Activated CD8-positive, alpha-beta memory T cell treated with anti-CD3 and anti-CD28 coated beads, Interleukin-2, amount 10 ng/mL, durations not matched to agents 7 days and 5 days (primary cell): Measurements from ENCODE around the gene TCEANC. TPM values are rescaled to one million over a fixed set of nuclear protein-coding genes. Genes with fewer than 3 reads are reported as not detected.
A peak's percentile ranks its signal among the peaks of the same experiment; 100 is the strongest.
"Not testable (repeated sequence)": the region's sequence is repeated elsewhere in the genome, so short reads cannot be mapped to it uniquely, and the experiment has no call there.

Source experiments
- ATAC-seq: fragments of 150-1000 bp; cut with Tn5 transposase; one replicate; pipeline ENCODE4 v1.10.0; 2021; ENCODE audit warnings: moderate library complexity
- CTCF ChIA-PET: fragments of 350-600 bp; sonication (Branson Sonifier 250); formaldehyde crosslinking; loops from one replicate; lab custom pipeline; 2021; ENCODE audit warnings: antibody characterized with exemption; lab: Charles Lee
- DNase-seq: peaks from one replicate; pipeline ENCODE4 v3.0.0-alpha.2; 2020
- H3K27ac Mint-ChIP-seq: one replicate; pipeline ENCODE4 v1.8.0; 2021; ENCODE audit warnings: mild to moderate bottlenecking, mixed read lengths
- H3K27me3 Mint-ChIP-seq: one replicate; pipeline ENCODE4 v1.8.0; 2021; ENCODE audit warnings: mixed read lengths
- H3K36me3 Mint-ChIP-seq: one replicate; pipeline ENCODE4 v1.8.0; 2021; ENCODE audit warnings: mild to moderate bottlenecking, mixed read lengths
- H3K4me1 Mint-ChIP-seq: one replicate; pipeline ENCODE4 v1.8.0; 2021; ENCODE audit warnings: mixed read lengths
- H3K4me3 Mint-ChIP-seq: one replicate; pipeline ENCODE4 v1.8.0; 2021; ENCODE audit warnings: mild to moderate bottlenecking, moderate library complexity, mixed read lengths
- H3K9me3 Mint-ChIP-seq: one replicate; pipeline ENCODE4 v1.8.0; 2022; ENCODE audit warnings: low read depth, mixed read lengths
- total RNA-seq, 2 experiments: library from RNA; stranded (reverse); gene quantifications; one replicate each; pipeline ENCODE4 v1.2.3, GENCODE V29; 2021

Gene TCEANC
- total RNA-seq, 2 experiments from 2014 or later, result 4.7 to 5.1 TPM

- Mint-ChIP-seq H3K9me3 (no peaks in the 10 kb centered on the region), H3K27me3 (no peaks in the 10 kb centered on the region), H3K4me3 (peak overlapping the region; percentile 45), H3K4me1 (peaks cover 16% of the 10 kb centered on the region), H3K27ac (peak overlapping the region; percentile 73), H3K36me3 (peaks cover 7% of the 10 kb centered on the region)
- no peak for ATAC-seq
- DNase-seq, result no peak
- CTCF ChIA-PET, result interaction anchor here (1.0 kb wide), 1 partner anchor 370 kb away, joined by 4 read pairs; no protein-coding TSS in a partner anchor
These were observed 9.4 kb downstream of the TCEANC start for GRCh38 chrX:13662355-13662791.

GRCh38 chrX:13664020-13664419, 11.1 kb downstream of the TCEANC start:
- no peak overlapping the region for H3K27ac Mint-ChIP-seq
- DNase-seq (no peak), ATAC-seq (no peak)
- peaks cover 15% of the 10 kb centered on the region for H3K4me1 Mint-ChIP-seq
- CTCF ChIA-PET, result no interaction called here
- peaks cover 7% of the 10 kb centered on the region for H3K36me3 Mint-ChIP-seq
- H3K27me3 Mint-ChIP-seq, result no peaks in the 10 kb centered on the region
- H3K4me3 Mint-ChIP-seq, result no peak overlapping the region
- H3K9me3 Mint-ChIP-seq, result no peaks in the 10 kb centered on the region

- H3K27ac Mint-ChIP-seq, result no peak overlapping the region
- no peak for ATAC-seq
- no peaks in the 10 kb centered on the region for H3K27me3 Mint-ChIP-seq
- DNase-seq, result no peak
- no peaks in the 10 kb centered on the region for H3K9me3 Mint-ChIP-seq
- H3K36me3 Mint-ChIP-seq, result peaks cover 3% of the 10 kb centered on the region
- H3K4me3 Mint-ChIP-seq, result no peak overlapping the region
- peaks cover 25% of the 10 kb centered on the region for H3K4me1 Mint-ChIP-seq
- CTCF ChIA-PET, result no interaction called here
These were observed 13.9 kb downstream of the TCEANC start for GRCh38 chrX:13666836-13667235.

- no peaks in the 10 kb centered on the region for H3K36me3 Mint-ChIP-seq
- ATAC-seq, result no peak
- CTCF ChIA-PET, result interaction anchor here (0.6 kb wide), 1 partner anchor 69 kb away, joined by 3 read pairs; no protein-coding TSS in a partner anchor
- no peak for DNase-seq
- peaks cover 21% of the 10 kb centered on the region for H3K4me1 Mint-ChIP-seq
- no peaks in the 10 kb centered on the region for H3K27me3 Mint-ChIP-seq
- no peak overlapping the region for H3K27ac Mint-ChIP-seq
- H3K9me3 Mint-ChIP-seq, result no peaks in the 10 kb centered on the region
- no peak overlapping the region for H3K4me3 Mint-ChIP-seq
These were observed 15.0 kb downstream of the TCEANC start for GRCh38 chrX:13667919-13668318.

GRCh38 chrX:13669246-13669737, 16.4 kb downstream of the TCEANC start:
- Mint-ChIP-seq H3K27me3 (no peaks in the 10 kb centered on the region), H3K36me3 (no peaks in the 10 kb centered on the region), H3K9me3 (no peaks in the 10 kb centered on the region), H3K4me1 (peaks cover 21% of the 10 kb centered on the region), H3K4me3 (peak overlapping the region; percentile 65), H3K27ac (peak overlapping the region; percentile 89)
- peak; percentile 91 for ATAC-seq
- CTCF ChIA-PET, result interaction anchor here (1.1 to 1.7 kb wide), 3 partner anchors 19 to 25 kb away, joined by 3 to 5 read pairs (median 3); no protein-coding TSS in a partner anchor
- DNase-seq, result peak; percentile 58

GRCh38 chrX:13669755-13670154, 16.8 kb downstream of the TCEANC start:
- Mint-ChIP-seq H3K4me3 (peak overlapping the region; percentile 65), H3K27ac (peak overlapping the region; percentile 89), H3K4me1 (peaks cover 21% of the 10 kb centered on the region)
- DNase-seq, H3K36me3 Mint-ChIP-seq, H3K9me3 Mint-ChIP-seq, H3K27me3 Mint-ChIP-seq: not testable (repeated sequence)
- peak; percentile 12 for ATAC-seq
- CTCF ChIA-PET, result interaction anchor here (1.1 to 1.7 kb wide), 3 partner anchors 18 to 25 kb away, joined by 3 to 5 read pairs (median 3); no protein-coding TSS in a partner anchor

- Mint-ChIP-seq H3K9me3 (no peaks in the 10 kb centered on the region), H3K4me1 (peaks cover 21% of the 10 kb centered on the region), H3K27ac (no peak overlapping the region), H3K27me3 (no peaks in the 10 kb centered on the region), H3K4me3 (no peak overlapping the region), H3K36me3 (no peaks in the 10 kb centered on the region)
- ATAC-seq, result peak; percentile 32
- CTCF ChIA-PET, result interaction anchor here (1.1 to 1.7 kb wide), 3 partner anchors 18 to 24 kb away, joined by 3 to 5 read pairs (median 3); no protein-coding TSS in a partner anchor
- no peak for DNase-seq
These were observed 17.3 kb downstream of the TCEANC start for GRCh38 chrX:13670197-13670596.

GRCh38 chrX:13673016-13673415, 20.1 kb downstream of the TCEANC start:
- ATAC-seq (no peak), DNase-seq (no peak)
- no peaks in the 10 kb centered on the region for H3K9me3 Mint-ChIP-seq
- H3K4me1 Mint-ChIP-seq, result peaks cover 16% of the 10 kb centered on the region
- CTCF ChIA-PET, result no interaction called here
- H3K27me3 Mint-ChIP-seq, result no peaks in the 10 kb centered on the region
- no peaks in the 10 kb centered on the region for H3K36me3 Mint-ChIP-seq
- no peak overlapping the region for H3K4me3 Mint-ChIP-seq
- H3K27ac Mint-ChIP-seq, result no peak overlapping the region

- CTCF ChIA-PET, result no interaction called here
These were observed 23.9 kb downstream of the TCEANC start for GRCh38 chrX:13676885-13677284.

GRCh38 chrX:13679700-13680099, 26.8 kb downstream of the TCEANC start:
- H3K9me3 Mint-ChIP-seq, CTCF ChIA-PET, H3K27me3 Mint-ChIP-seq, H3K4me3 Mint-ChIP-seq, H3K4me1 Mint-ChIP-seq, DNase-seq, ATAC-seq, H3K27ac Mint-ChIP-seq, H3K36me3 Mint-ChIP-seq: not testable (repeated sequence)

More at GRCh38 chrX:13676885-13677284, 23.9 kb downstream of the TCEANC start:
- Mint-ChIP-seq H3K27me3 (no peaks in the 10 kb centered on the region), H3K27ac (no peak overlapping the region), H3K4me3 (no peak overlapping the region), H3K36me3 (no peaks in the 10 kb centered on the region), H3K9me3 (no peaks in the 10 kb centered on the region), H3K4me1 (no peaks in the 10 kb centered on the region)
- ATAC-seq, result no peak
- no peak for DNase-seq

- Mint-ChIP-seq H3K4me3 (no peak overlapping the region), H3K27me3 (no peaks in the 10 kb centered on the region), H3K27ac (no peak overlapping the region), H3K4me1 (peaks cover 10% of the 10 kb centered on the region), H3K9me3 (no peaks in the 10 kb centered on the region), H3K36me3 (peaks cover 2% of the 10 kb centered on the region)
- CTCF ChIA-PET, result no interaction called here
- ATAC-seq, result no peak
- no peak for DNase-seq
These were observed 28.7 kb downstream of the TCEANC start for GRCh38 chrX:13681595-13681994.

GRCh38 chrX:13684361-13684760, 31.4 kb downstream of the TCEANC start:
- Mint-ChIP-seq H3K4me1 (peaks cover 20% of the 10 kb centered on the region), H3K36me3 (peaks cover 2% of the 10 kb centered on the region), H3K27me3 (no peaks in the 10 kb centered on the region), H3K27ac (no peak overlapping the region), H3K9me3 (no peaks in the 10 kb centered on the region), H3K4me3 (no peak overlapping the region)
- CTCF ChIA-PET, result no interaction called here
- ATAC-seq, result no peak
- DNase-seq, result no peak

- DNase-seq (no peak), ATAC-seq (no peak)
- CTCF ChIA-PET, result interaction anchor here (0.5 kb wide), 1 partner anchor 70 kb away, joined by 3 read pairs; no protein-coding TSS in a partner anchor
- H3K27me3 Mint-ChIP-seq, result no peaks in the 10 kb centered on the region
- H3K27ac Mint-ChIP-seq, result no peak overlapping the region
- peaks cover 2% of the 10 kb centered on the region for H3K36me3 Mint-ChIP-seq
- H3K4me1 Mint-ChIP-seq, result peaks cover 21% of the 10 kb centered on the region
- H3K9me3 Mint-ChIP-seq, result no peaks in the 10 kb centered on the region
- no peak overlapping the region for H3K4me3 Mint-ChIP-seq
These were observed 32.3 kb downstream of the TCEANC start for GRCh38 chrX:13685126-13685763.

GRCh38 chrX:13687203-13687602, 34.3 kb downstream of the TCEANC start:
- peak overlapping the region; percentile 94 for H3K27ac Mint-ChIP-seq
- H3K4me1 Mint-ChIP-seq, result peaks cover 35% of the 10 kb centered on the region
- CTCF ChIA-PET, result interaction anchor here (1.1 to 1.2 kb wide), 2 partner anchors 17 to 33 kb away, joined by 3 to 5 read pairs; no protein-coding TSS in a partner anchor
- H3K36me3 Mint-ChIP-seq, result peaks cover 2% of the 10 kb centered on the region
- no peak for ATAC-seq
- DNase-seq, result no peak
- no peaks in the 10 kb centered on the region for H3K9me3 Mint-ChIP-seq
- H3K27me3 Mint-ChIP-seq, result no peaks in the 10 kb centered on the region
- H3K4me3 Mint-ChIP-seq, result no peak overlapping the region
